ENCODE measurements around the gene TGM6.

The TGM6 gene

GRCh38 chr20:2397595-2398145 lies 17.0 kb downstream of the TGM6 start:
- peak; percentile 26 for TF ChIP-seq CTCF (IDR thresholded peaks at IDR 0.05; ENCODE audit: insufficient read depth, low read length, poor library complexity, severe bottlenecking)
- no peaks in the 10 kb centered on the region; the same call in none of the 2 replicates for H3K27me3 ChIP-seq (replicated peaks; ENCODE audit: control insufficient read depth, insufficient read depth, low read length)
- no peaks in the 10 kb centered on the region for H3K36me3 ChIP-seq (ENCODE audit: control insufficient read depth, insufficient read depth, low read length)
- no peak overlapping the region for H3K4me3 ChIP-seq (replicated peaks; ENCODE audit: low read depth, low read length)
- DNase-seq (ENCODE audit: extremely low read depth, insufficient read length), result no peak

- TF ChIP-seq CTCF (IDR thresholded peaks at IDR 0.05; ENCODE audit: insufficient read depth, low read length, poor library complexity, severe bottlenecking), result no peak
- H3K27me3 ChIP-seq (replicated peaks; ENCODE audit: control insufficient read depth, insufficient read depth, low read length), result no peaks in the 10 kb centered on the region; the same call in none of the 2 replicates
- DNase-seq (ENCODE audit: extremely low read depth, insufficient read length), result no peak
- H3K36me3 ChIP-seq (ENCODE audit: control insufficient read depth, insufficient read depth, low read length), result no peaks in the 10 kb centered on the region
- H3K4me3 ChIP-seq (replicated peaks; ENCODE audit: low read depth, low read length), result no peak overlapping the region
Observed at GRCh38 chr20:2398449-2398848, 17.7 kb downstream of the TGM6 start.

GRCh38 chr20:2399390-2399789 lies 18.7 kb downstream of the TGM6 start:
- Histone ChIP-seq H3K36me3 (ENCODE audit: control insufficient read depth, insufficient read depth, low read length) (no peaks in the 10 kb centered on the region), H3K4me3 (replicated peaks; ENCODE audit: low read depth, low read length) (no peak overlapping the region), H3K27me3 (replicated peaks; ENCODE audit: control insufficient read depth, insufficient read depth, low read length) (no peaks in the 10 kb centered on the region; the same call in none of the 2 replicates)
- no peak for DNase-seq (ENCODE audit: extremely low read depth, insufficient read length)
- no peak for TF ChIP-seq CTCF (IDR thresholded peaks at IDR 0.05; ENCODE audit: insufficient read depth, low read length, poor library complexity, severe bottlenecking)

GRCh38 chr20:2400290-2400689 lies 19.6 kb downstream of the TGM6 start:
- Histone ChIP-seq H3K36me3 (ENCODE audit: control insufficient read depth, insufficient read depth, low read length) (no peaks in the 10 kb centered on the region), H3K27me3 (replicated peaks; ENCODE audit: control insufficient read depth, insufficient read depth, low read length) (no peaks in the 10 kb centered on the region; the same call in 1 of the 2 replicates), H3K4me3 (replicated peaks; ENCODE audit: low read depth, low read length) (no peak overlapping the region)
- no peak for TF ChIP-seq CTCF (IDR thresholded peaks at IDR 0.05; ENCODE audit: insufficient read depth, low read length, poor library complexity, severe bottlenecking)
- no peak for DNase-seq (ENCODE audit: extremely low read depth, insufficient read length)

- DNase-seq (ENCODE audit: extremely low read depth, insufficient read length), result no peak
- Histone ChIP-seq H3K4me3 (replicated peaks; ENCODE audit: low read depth, low read length) (no peak overlapping the region), H3K36me3 (ENCODE audit: control insufficient read depth, insufficient read depth, low read length) (no peaks in the 10 kb centered on the region), H3K27me3 (replicated peaks; ENCODE audit: control insufficient read depth, insufficient read depth, low read length) (no peaks in the 10 kb centered on the region; the same call in 1 of the 2 replicates)
- TF ChIP-seq CTCF (IDR thresholded peaks at IDR 0.05; ENCODE audit: insufficient read depth, low read length, poor library complexity, severe bottlenecking), result no peak
Observed at GRCh38 chr20:2401527-2401926, 20.8 kb downstream of the TGM6 start.
